ENCODE measurements around the gene SLC16A12.

DNA sequence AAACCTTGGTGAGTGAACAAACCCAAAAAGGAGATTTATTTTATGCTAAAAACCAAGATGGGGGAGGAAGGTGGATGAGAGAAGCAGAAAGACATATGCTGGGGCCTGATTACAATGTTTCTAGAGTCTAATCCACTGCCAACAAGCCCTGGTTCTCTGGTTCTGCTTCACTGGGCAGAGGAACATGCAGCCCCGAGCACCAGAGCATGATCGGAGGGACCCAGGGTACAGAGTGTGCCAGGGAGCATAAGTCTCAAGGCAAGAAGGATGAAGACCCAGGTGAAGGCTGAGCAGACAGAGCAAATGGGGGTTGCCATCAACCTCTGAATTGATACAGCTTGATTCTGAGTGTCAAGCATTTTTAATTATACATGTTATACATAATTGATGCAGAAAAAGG, 30.7 kb downstream of the SLC16A12 start:
- TF ChIP-seq POLR2A (IDR thresholded peaks at IDR 0.05) (no peak), POLR2AphosphoS5 (IDR thresholded peaks at IDR 0.05) (no peak), EP300 (IDR thresholded peaks at IDR 0.05) (no peak)
- TF ChIP-seq, protein P1, sequence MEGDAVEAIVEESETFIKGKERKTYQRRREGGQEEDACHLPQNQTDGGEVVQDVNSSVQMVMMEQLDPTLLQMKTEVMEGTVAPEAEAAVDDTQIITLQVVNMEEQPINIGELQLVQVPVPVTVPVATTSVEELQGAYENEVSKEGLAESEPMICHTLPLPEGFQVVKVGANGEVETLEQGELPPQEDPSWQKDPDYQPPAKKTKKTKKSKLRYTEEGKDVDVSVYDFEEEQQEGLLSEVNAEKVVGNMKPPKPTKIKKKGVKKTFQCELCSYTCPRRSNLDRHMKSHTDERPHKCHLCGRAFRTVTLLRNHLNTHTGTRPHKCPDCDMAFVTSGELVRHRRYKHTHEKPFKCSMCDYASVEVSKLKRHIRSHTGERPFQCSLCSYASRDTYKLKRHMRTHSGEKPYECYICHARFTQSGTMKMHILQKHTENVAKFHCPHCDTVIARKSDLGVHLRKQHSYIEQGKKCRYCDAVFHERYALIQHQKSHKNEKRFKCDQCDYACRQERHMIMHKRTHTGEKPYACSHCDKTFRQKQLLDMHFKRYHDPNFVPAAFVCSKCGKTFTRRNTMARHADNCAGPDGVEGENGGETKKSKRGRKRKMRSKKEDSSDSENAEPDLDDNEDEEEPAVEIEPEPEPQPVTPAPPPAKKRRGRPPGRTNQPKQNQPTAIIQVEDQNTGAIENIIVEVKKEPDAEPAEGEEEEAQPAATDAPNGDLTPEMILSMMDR (IDR thresholded peaks at IDR 0.05), result no peak
